ENCODE results near the gene PCDH15. TPM values are rescaled to one million over a fixed set of nuclear protein-coding genes. Genes with fewer than 3 reads are reported as not detected.

The PCDH15 gene
- total and polyA plus RNA-seq, 2 of the 8 experiments (the other 6 are each of a cell fraction or from before 2014, with no cell fraction given) = 0.11 TPM; not detected in 1

GRCh38 chr10:54198051-54198450, 603.0 kb downstream of the PCDH15 start:
- Histone ChIP-seq H3K4me1 (replicated peaks in 1 of 4; ENCODE audit: control insufficient read depth in 3 of 4, insufficient read depth in 4 of 4, low read length in 3 of 4) (no peaks in the 10 kb centered on the region), H3K36me3 (ENCODE audit: control insufficient read depth in 2 of 4, insufficient read depth in 4 of 4, low read length in 3 of 4) (no peaks in the 10 kb centered on the region), H2BK5ac (ENCODE audit: low read depth, low read length) (no peak overlapping the region), H3K27ac (ENCODE audit: low read depth, low read length) (no peak overlapping the region), H3K14ac (ENCODE audit: insufficient read length) (no peak overlapping the region), H4K20me1 (replicated peaks in 1 of 2; ENCODE audit: control insufficient read depth in 1 of 2, insufficient read depth in 2 of 2, low read length in 2 of 2) (no peaks in the 10 kb centered on the region), H3K18ac (ENCODE audit: extremely low read depth, low read length) (no peak overlapping the region), H3K4ac (replicated peaks; ENCODE audit: insufficient read length, low read depth, low read length) (no peak overlapping the region), H2BK120ac (replicated peaks; ENCODE audit: low read depth, low read length) (no peak overlapping the region), H3K27me3 (replicated peaks in 1 of 4; ENCODE audit: control insufficient read depth in 3 of 4, extremely low read depth in 1 of 4, insufficient read depth in 3 of 4, low read length in 3 of 4) (no peaks in the 10 kb centered on the region), H3K4me2 (ENCODE audit: insufficient read depth in 1 of 2, low read depth in 2 of 2, low read length in 2 of 2) (no peak overlapping the region), H2BK15ac (ENCODE audit: low read length) (no peak overlapping the region), H4K91ac (replicated peaks; ENCODE audit: insufficient read length, low read length) (no peak overlapping the region), H2AFZ (ENCODE audit: low read length) (no peak overlapping the region), H3K79me1 (ENCODE audit: low read depth, low read length) (no peaks in the 10 kb centered on the region), H3K4me3 (ENCODE audit: extremely low read depth in 1 of 4, insufficient read depth in 2 of 4, low read depth in 3 of 4, low read length in 4 of 4) (no peak overlapping the region), H3K23ac (ENCODE audit: insufficient read length) (no peak overlapping the region), H4K5ac (ENCODE audit: insufficient read length, low read depth, low read length) (no peak overlapping the region), H3K23me2 (ENCODE audit: low read depth, low read length) (no peaks in the 10 kb centered on the region; the same call in 1 of the 2 replicates), H3K9ac (replicated peaks in 1 of 4; ENCODE audit: extremely low read depth in 1 of 4, low read depth in 3 of 4, low read length in 3 of 4) (no peak overlapping the region), H3K79me2 (ENCODE audit: control insufficient read depth in 1 of 2, insufficient read depth in 2 of 2, low read length in 2 of 2) (no peaks in the 10 kb centered on the region), H2AK5ac (ENCODE audit: low read depth, low read length) (no peak overlapping the region), H3K56ac (replicated peaks; ENCODE audit: insufficient read length, low read depth, low read length) (no peak overlapping the region), H2BK20ac (ENCODE audit: low read length) (no peak overlapping the region), H3K9me3 (ENCODE audit: insufficient read depth in 2 of 2, low read depth in 1 of 2, low read length in 1 of 2) (no peaks in the 10 kb centered on the region), H2BK12ac (ENCODE audit: low read depth, low read length) (no peak overlapping the region), H4K8ac (ENCODE audit: extremely low read depth, insufficient read depth, low read length) (no peak overlapping the region)
- CTCF ChIA-PET (ENCODE audit: partially characterized antibody) = no interaction called here
- POLR2A ChIA-PET (ENCODE audit: partially characterized antibody) = no interaction called here
- FAIRE-seq (no peak), DNase-seq (ENCODE audit: low read depth in 1 of 2, low spot score in 2 of 2) (no peak)
- TF ChIP-seq SIN3A (conservative IDR thresholded peaks at IDR 0.05 in 1 of 2, IDR thresholded peaks at IDR 0.05 in 1 of 2; ENCODE audit: low read depth in 1 of 2, low read length in 2 of 2) (no peak), ASH2L (IDR thresholded peaks at IDR 0.05; ENCODE audit: low read length) (no peak), BACH1 (IDR thresholded peaks at IDR 0.05; ENCODE audit: low read length) (no peak), YY1 (IDR thresholded peaks at IDR 0.05; ENCODE audit: low read depth, low read length) (no peak), CEBPB (IDR thresholded peaks at IDR 0.05; ENCODE audit: low read depth, low read length) (no peak), ZNF274 (IDR thresholded peaks at IDR 0.05; ENCODE audit: borderline replicate concordance, extremely low read depth, low read length) (no peak)
- 61% methylated on average over 3 of the region's 3 CpGs; no CpG with 5 or more reads in 1 of the 2 experiments for WGBS, 2 experiments (ENCODE audit: extremely low coverage in 1 of 2, insufficient coverage in 1 of 2, insufficient read length in 1 of 2, insufficient replicate concordance in 2 of 2, low coverage in 1 of 2, low lambda C conversion rate in 2 of 2, missing lambda C conversion rate in 1 of 2)
